ENCODE results near the gene MFAP3L. TPM values are rescaled to one million over a fixed set of nuclear protein-coding genes. Genes with fewer than 3 reads are reported as not detected.

MFAP3L gene
- total RNA-seq, 2 donors from 2014 or later = 1.3 to 14.5 TPM

DNA sequence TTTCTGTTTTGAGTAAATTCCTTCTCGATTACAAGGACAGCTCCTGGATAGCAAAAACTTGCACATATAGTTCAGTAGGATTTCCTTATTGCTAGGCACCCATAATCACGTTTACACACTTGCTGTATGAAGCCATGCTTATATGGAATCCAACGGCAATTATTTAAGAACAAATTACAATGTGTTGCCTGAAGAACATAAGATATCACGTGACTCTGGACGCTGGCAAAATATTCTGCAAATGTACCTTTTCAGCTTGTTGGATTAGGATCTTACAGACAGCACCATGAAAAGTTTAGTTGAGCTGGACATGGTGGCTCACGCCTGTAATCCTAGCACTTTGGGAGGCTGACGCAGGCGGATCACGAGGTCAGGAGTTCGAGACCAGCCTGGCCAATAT is 17.4 kb downstream of the MFAP3L start:
- intact Hi-C loops (cut with DNase I) = no loop called here
- WGBS, 2 donors = 83 to 90% methylated on average over 10 of the region's 10 CpGs
- no peaks in the 10 kb centered on the region for H3K27me3 ChIP-seq
- no peak for ATAC-seq
- no peak for DNase-seq
- H3K9me3 ChIP-seq = no peaks in the 10 kb centered on the region
- H3K36me3 ChIP-seq (replicated peaks in 1 of 2; ENCODE audit: insufficient read depth in 1 of 2, low read depth in 2 of 2) = no peaks in the 10 kb centered on the region
- no peak overlapping the region for H3K4me3 ChIP-seq
- H3K4me1 ChIP-seq = no peaks in the 10 kb centered on the region
- no peak overlapping the region for H3K27ac ChIP-seq
- TF ChIP-seq, protein P1, sequence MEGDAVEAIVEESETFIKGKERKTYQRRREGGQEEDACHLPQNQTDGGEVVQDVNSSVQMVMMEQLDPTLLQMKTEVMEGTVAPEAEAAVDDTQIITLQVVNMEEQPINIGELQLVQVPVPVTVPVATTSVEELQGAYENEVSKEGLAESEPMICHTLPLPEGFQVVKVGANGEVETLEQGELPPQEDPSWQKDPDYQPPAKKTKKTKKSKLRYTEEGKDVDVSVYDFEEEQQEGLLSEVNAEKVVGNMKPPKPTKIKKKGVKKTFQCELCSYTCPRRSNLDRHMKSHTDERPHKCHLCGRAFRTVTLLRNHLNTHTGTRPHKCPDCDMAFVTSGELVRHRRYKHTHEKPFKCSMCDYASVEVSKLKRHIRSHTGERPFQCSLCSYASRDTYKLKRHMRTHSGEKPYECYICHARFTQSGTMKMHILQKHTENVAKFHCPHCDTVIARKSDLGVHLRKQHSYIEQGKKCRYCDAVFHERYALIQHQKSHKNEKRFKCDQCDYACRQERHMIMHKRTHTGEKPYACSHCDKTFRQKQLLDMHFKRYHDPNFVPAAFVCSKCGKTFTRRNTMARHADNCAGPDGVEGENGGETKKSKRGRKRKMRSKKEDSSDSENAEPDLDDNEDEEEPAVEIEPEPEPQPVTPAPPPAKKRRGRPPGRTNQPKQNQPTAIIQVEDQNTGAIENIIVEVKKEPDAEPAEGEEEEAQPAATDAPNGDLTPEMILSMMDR (IDR thresholded peaks at IDR 0.05) = no peak
- no peak for TF ChIP-seq POLR2A (IDR thresholded peaks at IDR 0.05)

GRCh38 chr4:170008371-170008770 is 17.8 kb downstream of the MFAP3L start:
- H3K4me1 ChIP-seq = no peaks in the 10 kb centered on the region
- ATAC-seq (no peak), DNase-seq (no peak)
- H3K27ac ChIP-seq = no peak overlapping the region
- H3K27me3 ChIP-seq = no peaks in the 10 kb centered on the region
- no peaks in the 10 kb centered on the region for H3K9me3 ChIP-seq
- TF ChIP-seq, protein P1 (IDR thresholded peaks at IDR 0.05) = no peak
- no peak for TF ChIP-seq POLR2A (IDR thresholded peaks at IDR 0.05)
- WGBS, 2 donors = 76 to 90% methylated on average over 3 of the region's 3 CpGs
- H3K4me3 ChIP-seq = no peak overlapping the region
- intact Hi-C loops (cut with DNase I) = no loop called here
- H3K36me3 ChIP-seq (replicated peaks in 1 of 2; ENCODE audit: insufficient read depth in 1 of 2, low read depth in 2 of 2) = no peaks in the 10 kb centered on the region

GRCh38 chr4:170007113-170007512 is 19.1 kb downstream of the MFAP3L start:
- no peaks in the 10 kb centered on the region for H3K4me1 ChIP-seq
- H3K4me3 ChIP-seq = no peak overlapping the region
- ATAC-seq = no peak
- H3K27ac ChIP-seq = no peak overlapping the region
- no peak for DNase-seq
- no peaks in the 10 kb centered on the region for H3K9me3 ChIP-seq
- intact Hi-C loops (cut with DNase I) = no loop called here
- no peaks in the 10 kb centered on the region for H3K27me3 ChIP-seq
- no peaks in the 10 kb centered on the region for H3K36me3 ChIP-seq (replicated peaks in 1 of 2; ENCODE audit: insufficient read depth in 1 of 2, low read depth in 2 of 2)
- TF ChIP-seq, protein P1 (IDR thresholded peaks at IDR 0.05) = no peak
- no peak for TF ChIP-seq POLR2A (IDR thresholded peaks at IDR 0.05)
- 73 to 92% methylated on average over 4 of the region's 4 CpGs for WGBS, 2 donors

- intact Hi-C loops (cut with DNase I) = no loop called here
- Histone ChIP-seq H3K4me1 (no peaks in the 10 kb centered on the region), H3K27me3 (no peaks in the 10 kb centered on the region), H3K36me3 (replicated peaks in 1 of 2; ENCODE audit: insufficient read depth in 1 of 2, low read depth in 2 of 2) (no peaks in the 10 kb centered on the region), H3K9me3 (no peaks in the 10 kb centered on the region), H3K4me3 (no peak overlapping the region), H3K27ac (no peak overlapping the region)
- DNase-seq (no peak), ATAC-seq (no peak)
- 79 to 85% methylated on average over 5 of the region's 5 CpGs for WGBS, 2 donors
- TF ChIP-seq, protein P1 (IDR thresholded peaks at IDR 0.05) = no peak
Observed at GRCh38 chr4:170005472-170005871, 20.7 kb downstream of the MFAP3L start.

GRCh38 chr4:170004651-170005295 is 21.4 kb downstream of the MFAP3L start:
- DNase-seq (no peak), ATAC-seq (no peak)
- Histone ChIP-seq H3K9me3 (no peaks in the 10 kb centered on the region), H3K4me3 (no peak overlapping the region), H3K27ac (no peak overlapping the region), H3K36me3 (replicated peaks in 1 of 2; ENCODE audit: insufficient read depth in 1 of 2, low read depth in 2 of 2) (no peaks in the 10 kb centered on the region), H3K4me1 (no peaks in the 10 kb centered on the region), H3K27me3 (no peaks in the 10 kb centered on the region)
- intact Hi-C loops (cut with DNase I) = no loop called here
- 75 to 83% methylated on average over 5 of the region's 5 CpGs for WGBS, 2 donors
- TF ChIP-seq, protein P1 (IDR thresholded peaks at IDR 0.05) = no peak
